Right ventricle myocardium inferior (tissue), 1 donor: ENCODE data around the gene MMRN2. TPM values are rescaled to one million over a fixed set of nuclear protein-coding genes. Genes with fewer than 3 reads are reported as not detected.
"Not testable (repeated sequence)": the region's sequence is repeated elsewhere in the genome, so short reads cannot be mapped to it uniquely, and the experiment has no call there.

ENCODE experiments used
- ATAC-seq: fragments of 200-7000 bp; cut with Tn5 transposase; one replicate; pipeline ENCODE4 v1.9.1; 2020; ENCODE audit warnings: mild to moderate bottlenecking, moderate library complexity
- DNase-seq: peaks from one replicate; pipeline ENCODE4 v3.0.0; 2021; ENCODE audit errors: missing footprints
- intact Hi-C: fragments of 100-400 bp; cut with DNase I; formaldehyde crosslinking; loops from one replicate; pipeline ENCODE4 v1.11.0; 2022
- long read RNA-seq: library from polyadenylated mRNA; unstranded; transcript quantifications from one replicate; pipeline ENCODE4 v2.0.0, GENCODE V29; 2021
- total RNA-seq: library from RNA; stranded (reverse); fragmentation: NEBNext Ultra II Directional; extraction: Animal tissue kit (Norgen Biotek cat#: 25700); gene quantifications from one replicate; pipeline ENCODE4 v1.2.1, GENCODE V29; 2021
- donor health status: DM: no; HTN: yes; CAD: no; lungs with severe emphysema.

MMRN2 gene, protein sequence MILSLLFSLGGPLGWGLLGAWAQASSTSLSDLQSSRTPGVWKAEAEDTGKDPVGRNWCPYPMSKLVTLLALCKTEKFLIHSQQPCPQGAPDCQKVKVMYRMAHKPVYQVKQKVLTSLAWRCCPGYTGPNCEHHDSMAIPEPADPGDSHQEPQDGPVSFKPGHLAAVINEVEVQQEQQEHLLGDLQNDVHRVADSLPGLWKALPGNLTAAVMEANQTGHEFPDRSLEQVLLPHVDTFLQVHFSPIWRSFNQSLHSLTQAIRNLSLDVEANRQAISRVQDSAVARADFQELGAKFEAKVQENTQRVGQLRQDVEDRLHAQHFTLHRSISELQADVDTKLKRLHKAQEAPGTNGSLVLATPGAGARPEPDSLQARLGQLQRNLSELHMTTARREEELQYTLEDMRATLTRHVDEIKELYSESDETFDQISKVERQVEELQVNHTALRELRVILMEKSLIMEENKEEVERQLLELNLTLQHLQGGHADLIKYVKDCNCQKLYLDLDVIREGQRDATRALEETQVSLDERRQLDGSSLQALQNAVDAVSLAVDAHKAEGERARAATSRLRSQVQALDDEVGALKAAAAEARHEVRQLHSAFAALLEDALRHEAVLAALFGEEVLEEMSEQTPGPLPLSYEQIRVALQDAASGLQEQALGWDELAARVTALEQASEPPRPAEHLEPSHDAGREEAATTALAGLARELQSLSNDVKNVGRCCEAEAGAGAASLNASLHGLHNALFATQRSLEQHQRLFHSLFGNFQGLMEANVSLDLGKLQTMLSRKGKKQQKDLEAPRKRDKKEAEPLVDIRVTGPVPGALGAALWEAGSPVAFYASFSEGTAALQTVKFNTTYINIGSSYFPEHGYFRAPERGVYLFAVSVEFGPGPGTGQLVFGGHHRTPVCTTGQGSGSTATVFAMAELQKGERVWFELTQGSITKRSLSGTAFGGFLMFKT
- 35.8 TPM for total RNA-seq
- long read RNA-seq, full-length matches to known transcripts: 72 of 86 reads
- long read RNA-seq, partial matches to known transcripts: 10 of 86 reads
- long read RNA-seq, other reads (novel, unspliced or antisense): 4 of 86 reads

DNA sequence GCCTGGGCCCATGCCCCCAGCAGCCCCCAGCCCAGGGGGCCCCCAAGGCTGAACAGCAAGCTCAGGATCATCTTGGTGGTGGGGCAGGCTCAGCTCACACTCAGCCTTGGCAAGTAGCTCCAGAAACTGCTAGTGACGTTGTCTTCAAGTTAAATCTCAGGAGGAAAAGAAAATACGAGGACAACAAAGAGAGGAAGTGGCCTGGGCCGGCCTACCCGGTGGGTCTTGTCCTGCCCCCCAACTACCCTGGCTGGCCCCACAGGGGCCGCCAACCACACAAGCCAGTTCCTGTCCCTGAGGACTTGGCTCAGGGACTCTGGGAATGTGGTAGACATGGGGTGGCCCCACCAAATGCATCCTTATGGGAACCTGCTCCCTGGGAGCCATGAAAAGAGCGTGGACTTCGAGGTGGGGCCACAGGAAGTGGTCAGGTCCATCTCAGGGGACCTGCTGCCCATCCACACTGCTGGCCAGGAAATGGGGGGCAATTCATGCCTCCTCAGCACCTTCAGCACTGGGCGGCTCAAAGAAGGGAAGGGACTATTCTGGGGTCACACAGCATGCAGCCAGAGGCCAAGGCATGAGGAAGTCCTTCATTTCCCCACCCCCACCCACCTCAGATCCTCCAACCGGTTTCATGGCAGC, at the start of gene MMRN2:
MMRN2 (minus strand) TSS at position 145 of the 645 bp plus-strand sequence; CDS start at position 71, 74 bp downstream.
- DNase-seq (no peak), ATAC-seq (no peak)
- intact Hi-C loops: no loop called here

DNA sequence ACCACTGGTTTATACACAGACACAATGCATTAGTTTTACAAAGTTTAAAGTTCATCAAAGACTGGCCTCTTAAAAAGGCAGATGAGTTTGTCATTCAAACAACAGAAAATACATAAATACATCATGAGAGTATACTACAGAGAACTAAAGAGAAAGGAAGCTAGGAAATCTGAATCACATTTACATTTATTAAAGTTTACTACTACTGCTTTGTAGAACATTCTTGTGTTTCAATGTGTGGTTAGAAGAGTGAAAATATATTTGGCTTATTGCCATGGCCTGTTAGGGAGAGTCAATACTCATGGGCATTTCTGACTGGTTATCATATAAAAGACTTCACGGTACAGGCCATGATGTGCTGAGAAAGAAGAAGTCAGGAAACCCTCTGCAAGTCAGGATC, 49.7 kb upstream of the MMRN2 start:
- intact Hi-C loops, DNase-seq, ATAC-seq: not testable (repeated sequence)

- ATAC-seq (no peak), DNase-seq (no peak)
- intact Hi-C loops: no loop called here
These were observed 43.1 kb upstream of the MMRN2 start for GRCh38 chr10:87000491-87000890.

GRCh38 chr10:86999802-87000403, 42.5 kb upstream of the MMRN2 start:
- ATAC-seq, intact Hi-C loops, DNase-seq: not testable (repeated sequence)

DNA sequence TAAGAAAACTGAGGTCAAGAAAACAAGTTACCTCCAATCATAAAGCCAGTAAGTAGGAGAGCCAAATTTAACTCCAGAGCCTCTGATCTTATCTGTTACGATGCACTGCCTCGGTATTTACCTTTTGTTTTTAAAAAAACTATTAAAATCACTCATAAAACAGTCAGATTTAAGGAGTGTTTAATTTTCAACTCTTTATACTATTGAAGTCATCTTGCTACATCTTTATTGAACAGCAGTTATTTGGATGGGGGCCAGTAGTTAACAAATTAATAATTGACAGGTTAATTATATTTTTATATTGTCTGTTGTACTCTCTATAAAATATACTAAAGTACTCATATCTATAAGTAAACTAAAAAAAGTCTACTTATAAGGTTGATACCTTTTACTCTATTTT, 35.5 kb upstream of the MMRN2 start:
- ATAC-seq (no peak), DNase-seq (no peak)
- intact Hi-C loops: no loop called here

GRCh38 chr10:86992456-86992855, 35.0 kb upstream of the MMRN2 start:
- ATAC-seq (no peak), DNase-seq (no peak)
- intact Hi-C loops: no loop called here

GRCh38 chr10:86991362-86991761, 33.9 kb upstream of the MMRN2 start:
- DNase-seq, ATAC-seq, intact Hi-C loops: not testable (repeated sequence)

DNA sequence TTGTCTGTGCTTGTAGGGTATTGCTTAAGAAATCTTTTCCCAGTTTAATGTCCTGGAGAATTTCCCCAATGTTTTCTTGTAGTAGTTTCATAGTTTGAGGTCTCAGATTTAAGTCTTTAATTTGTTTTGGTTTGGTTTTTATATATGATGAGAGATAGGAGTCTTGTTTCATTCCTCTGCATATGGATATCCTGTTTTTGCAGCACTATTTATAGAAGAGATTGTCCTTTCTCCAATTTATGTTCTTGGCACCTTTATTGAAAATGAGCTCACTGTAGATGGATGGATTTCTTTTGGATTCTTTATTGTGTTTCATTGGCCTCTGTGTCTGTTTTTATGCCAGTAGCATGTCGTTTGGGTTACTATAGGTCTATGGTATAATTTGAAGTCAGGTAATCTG, 31.1 kb upstream of the MMRN2 start:
- no peak for ATAC-seq
- intact Hi-C loops: no loop called here
- no peak for DNase-seq

GRCh38 chr10:86984498-86984897, 27.1 kb upstream of the MMRN2 start:
- ATAC-seq, intact Hi-C loops, DNase-seq: not testable (repeated sequence)

DNA sequence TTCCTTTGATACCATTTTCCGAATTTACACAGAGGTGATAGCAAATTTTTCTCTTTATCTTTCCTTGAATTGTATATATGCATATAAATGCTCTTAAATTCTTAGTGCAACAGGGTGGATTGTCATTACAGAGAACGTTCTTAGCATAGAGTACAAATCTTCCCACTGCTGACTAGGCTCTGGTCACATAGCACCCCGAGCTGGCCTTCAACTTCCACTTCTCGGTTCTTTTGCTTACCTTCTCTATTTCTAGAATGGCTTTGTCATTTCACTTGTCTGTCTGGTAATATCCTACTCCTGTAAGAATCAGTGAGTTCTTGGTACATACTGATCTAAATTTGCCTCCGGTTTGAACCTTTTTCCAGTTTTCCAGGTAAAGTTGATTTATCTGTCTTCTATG, 24.3 kb upstream of the MMRN2 start:
- intact Hi-C loops: no loop called here
- ATAC-seq: no peak
- DNase-seq: no peak

DNA sequence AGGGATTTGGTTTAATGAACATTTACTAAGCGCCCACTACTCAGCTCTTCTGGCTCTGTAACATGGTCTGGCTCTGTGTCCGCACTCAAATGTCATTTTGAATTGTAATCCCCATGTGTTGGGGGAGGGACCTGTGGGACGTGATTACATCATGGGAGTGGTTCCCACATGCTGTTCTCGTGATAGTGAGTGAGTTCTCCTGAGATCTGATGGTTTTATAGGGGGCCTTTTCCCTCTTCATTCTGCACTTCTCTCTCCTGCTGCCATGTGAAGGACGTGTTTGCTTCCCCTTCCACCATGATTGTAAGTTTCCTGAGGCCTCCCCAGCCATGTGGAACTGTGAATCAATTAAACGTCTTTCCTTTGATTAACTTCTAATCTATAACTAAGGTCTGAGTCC, 23.6 kb upstream of the MMRN2 start:
- DNase-seq, ATAC-seq, intact Hi-C loops: not testable (repeated sequence)

GRCh38 chr10:86979977-86980448, 22.6 kb upstream of the MMRN2 start:
- DNase-seq: no peak
- ATAC-seq: peak; percentile 91
- intact Hi-C loops: no loop called here

- DNase-seq (no peak), ATAC-seq (peak; percentile 3)
- intact Hi-C loops: no loop called here
These were observed 21.9 kb upstream of the MMRN2 start for GRCh38 chr10:86979296-86979818.

- ATAC-seq, DNase-seq, intact Hi-C loops: not testable (repeated sequence)
These were observed 21.0 kb upstream of the MMRN2 start for GRCh38 chr10:86978457-86978856.

DNA sequence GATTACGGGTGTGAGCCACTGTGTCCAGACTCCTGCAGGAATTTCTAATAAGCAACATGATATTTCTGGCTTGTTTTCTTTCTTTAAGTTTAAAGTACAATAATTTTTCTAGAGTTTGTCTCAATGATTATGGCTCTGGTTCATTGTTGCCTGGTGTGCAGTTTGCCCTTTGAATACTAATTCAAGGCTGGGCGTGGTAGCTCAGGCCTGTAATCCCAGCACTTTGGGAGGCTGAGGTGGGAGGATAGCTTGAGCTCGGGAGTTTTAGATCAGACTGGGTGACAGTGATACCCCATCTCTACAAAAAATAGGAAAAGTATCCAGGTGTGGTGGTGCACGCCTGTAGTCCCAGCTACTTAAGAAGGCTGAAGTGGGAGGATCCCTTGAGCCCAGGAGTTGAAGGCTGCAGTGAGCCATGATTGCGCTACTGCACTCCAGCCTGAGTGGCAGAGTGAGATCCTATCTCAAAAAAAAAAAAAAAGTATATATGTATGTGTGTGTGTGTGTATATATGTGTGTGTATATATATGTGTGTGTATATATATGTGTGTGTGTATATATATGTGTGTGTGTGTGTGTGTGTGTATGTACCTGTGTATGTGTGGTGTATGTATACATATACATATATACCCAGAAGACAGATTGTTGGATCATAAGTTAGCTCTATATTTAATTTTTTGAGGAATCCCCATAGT, 19.1 kb upstream of the MMRN2 start:
- ATAC-seq (no peak), DNase-seq (no peak)
- intact Hi-C loops: no loop called here

DNA sequence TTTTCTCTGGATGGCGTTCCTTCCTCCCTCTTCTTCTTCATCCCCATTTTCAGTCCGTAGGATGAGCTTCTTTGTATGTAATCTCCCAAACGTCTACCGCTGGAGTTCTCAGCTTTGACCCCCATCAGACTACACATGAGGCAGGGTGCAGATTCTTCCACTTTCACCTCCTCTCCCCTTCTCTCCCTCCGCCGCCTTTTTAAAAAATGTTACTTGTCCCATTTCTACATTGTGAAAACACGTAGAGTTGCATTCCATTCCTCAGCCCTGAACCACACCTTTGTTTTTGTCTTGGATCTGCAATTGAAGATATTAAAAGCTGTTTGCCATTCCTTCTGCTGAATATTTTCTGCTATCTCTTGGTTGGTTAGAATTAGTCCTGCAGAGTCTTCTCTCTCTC, 17.1 kb upstream of the MMRN2 start:
- DNase-seq (no peak), ATAC-seq (no peak)
- intact Hi-C loops: loop anchor here (5.0 kb wide), 1 partner anchor 37 kb away; no protein-coding TSS in a partner anchor

DNA sequence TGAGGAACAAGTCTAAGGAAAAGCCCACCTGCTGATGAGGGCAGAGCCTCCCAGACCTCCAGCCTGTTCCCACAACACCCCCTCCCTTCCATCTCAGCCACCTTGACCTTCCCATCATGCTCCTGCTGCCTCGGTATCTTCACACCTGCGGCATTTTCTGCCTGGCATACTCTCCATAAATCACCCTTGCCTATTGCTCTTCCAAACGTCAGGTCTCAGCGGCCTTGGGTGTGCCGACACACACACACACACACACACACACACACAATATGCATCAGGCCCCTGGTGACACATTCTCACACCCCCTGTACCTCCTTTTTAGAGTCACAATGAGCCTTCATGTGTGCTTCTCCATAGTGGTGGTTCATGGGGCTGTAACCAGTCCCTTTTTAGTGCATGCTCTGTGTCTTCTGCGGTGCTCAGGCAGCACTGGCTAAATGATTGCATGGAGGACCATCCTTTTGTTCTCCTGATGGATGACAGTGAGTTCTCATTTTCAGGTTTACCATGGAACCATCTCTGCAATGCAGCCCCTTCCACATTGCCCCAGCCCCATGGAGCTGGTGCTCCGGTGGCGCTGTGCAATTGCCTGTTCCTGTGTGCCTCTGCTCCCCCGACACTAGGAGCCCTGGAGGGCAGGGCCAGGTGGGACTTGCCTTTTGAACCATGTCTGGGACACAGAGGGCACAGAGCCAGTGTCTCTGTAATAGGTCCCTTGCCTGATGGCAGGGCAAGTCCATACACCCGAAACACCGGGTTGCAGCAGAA, 15.4 kb upstream of the MMRN2 start:
- DNase-seq (no peak), ATAC-seq (no peak)
- intact Hi-C loops: loop anchor here (5.0 kb wide), 1 partner anchor 35 kb away; no protein-coding TSS in a partner anchor
